HG03097 (cell line): ENCODE results near the gene MGAT5.
"Not testable (repeated sequence)": the region's sequence is repeated elsewhere in the genome, so short reads cannot be mapped to it uniquely, and the experiment has no call there.

Experiments used
- ATAC-seq: cut with Tn5 transposase; IDR thresholded peaks from one replicate; pipeline ENCODE4 v1.9.1; 2021; ENCODE audit not compliant: unreplicated experiment, low FRiP score

Gene MGAT5

DNA sequence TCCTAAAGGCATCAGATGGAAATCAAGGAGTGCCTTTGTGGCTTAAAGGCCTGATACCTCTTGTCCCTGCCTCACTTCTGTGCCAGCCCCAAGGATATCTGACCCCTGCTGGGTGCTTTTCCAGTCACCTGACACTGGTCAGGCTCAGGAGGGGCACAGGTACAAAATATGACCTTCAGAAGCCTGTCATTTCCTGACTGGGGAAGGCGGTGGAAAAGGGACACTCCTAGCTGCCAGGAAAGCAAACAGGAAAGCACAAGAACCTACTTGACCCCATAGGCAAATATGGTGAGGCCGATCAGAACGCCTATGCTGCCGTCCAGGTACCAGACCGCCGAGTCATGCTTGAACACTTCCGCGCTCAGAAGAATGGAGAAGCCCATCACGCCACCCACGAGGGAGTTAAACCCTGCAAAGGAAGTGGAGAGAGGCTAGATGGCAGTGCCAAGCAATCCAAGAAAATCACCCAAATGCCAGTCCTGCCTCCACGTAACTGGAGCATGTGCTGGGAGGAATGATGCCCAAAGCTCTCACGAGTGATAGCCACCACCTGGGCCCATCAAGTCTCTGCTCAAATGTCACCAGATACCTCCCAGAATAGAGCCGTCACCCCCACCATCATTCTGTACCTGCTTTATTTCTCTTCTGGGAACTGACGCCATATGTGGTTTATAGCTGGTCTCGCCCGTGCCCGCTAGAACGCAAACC is 204.0 kb downstream of the MGAT5 start:
- no peak for ATAC-seq

DNA sequence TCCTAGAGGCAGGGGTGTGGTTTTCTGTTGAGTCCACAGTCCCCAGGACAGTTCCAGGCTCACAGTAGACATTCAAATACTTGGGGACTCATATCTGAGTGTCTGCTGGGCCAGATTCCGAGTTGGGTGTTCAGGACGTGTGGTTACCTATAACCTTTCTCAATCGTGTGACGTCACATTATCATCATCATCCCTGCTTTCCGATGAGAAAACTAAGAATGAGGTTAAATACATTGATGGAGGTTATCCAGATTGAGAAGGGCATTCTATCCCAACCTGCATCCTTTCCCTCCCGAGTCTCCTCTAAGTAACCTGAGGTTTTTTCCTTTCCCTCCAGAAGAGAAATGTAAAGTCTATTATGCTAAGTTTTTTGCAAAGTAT is 204.6 kb downstream of the MGAT5 start:
- no peak for ATAC-seq

DNA sequence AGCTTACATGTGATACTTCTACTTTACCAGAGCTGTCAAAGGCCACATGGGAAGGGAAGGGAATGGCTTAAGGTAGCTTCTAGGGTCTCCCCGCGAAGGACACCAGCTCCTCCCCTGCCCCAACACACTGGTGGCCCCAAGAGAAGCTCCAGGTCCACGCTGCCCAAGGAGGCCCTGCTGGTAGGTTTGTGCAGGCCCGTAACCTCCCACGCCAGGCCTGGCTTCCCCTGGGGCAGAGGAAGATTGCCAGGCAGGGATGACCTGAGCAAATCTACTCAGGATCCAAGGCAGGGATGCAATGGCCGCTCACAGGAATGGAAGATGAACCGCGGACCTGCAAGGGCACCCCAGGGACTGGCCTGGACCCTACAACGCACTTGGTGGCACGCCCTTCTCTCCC is 205.1 kb downstream of the MGAT5 start:
- ATAC-seq = no peak

DNA sequence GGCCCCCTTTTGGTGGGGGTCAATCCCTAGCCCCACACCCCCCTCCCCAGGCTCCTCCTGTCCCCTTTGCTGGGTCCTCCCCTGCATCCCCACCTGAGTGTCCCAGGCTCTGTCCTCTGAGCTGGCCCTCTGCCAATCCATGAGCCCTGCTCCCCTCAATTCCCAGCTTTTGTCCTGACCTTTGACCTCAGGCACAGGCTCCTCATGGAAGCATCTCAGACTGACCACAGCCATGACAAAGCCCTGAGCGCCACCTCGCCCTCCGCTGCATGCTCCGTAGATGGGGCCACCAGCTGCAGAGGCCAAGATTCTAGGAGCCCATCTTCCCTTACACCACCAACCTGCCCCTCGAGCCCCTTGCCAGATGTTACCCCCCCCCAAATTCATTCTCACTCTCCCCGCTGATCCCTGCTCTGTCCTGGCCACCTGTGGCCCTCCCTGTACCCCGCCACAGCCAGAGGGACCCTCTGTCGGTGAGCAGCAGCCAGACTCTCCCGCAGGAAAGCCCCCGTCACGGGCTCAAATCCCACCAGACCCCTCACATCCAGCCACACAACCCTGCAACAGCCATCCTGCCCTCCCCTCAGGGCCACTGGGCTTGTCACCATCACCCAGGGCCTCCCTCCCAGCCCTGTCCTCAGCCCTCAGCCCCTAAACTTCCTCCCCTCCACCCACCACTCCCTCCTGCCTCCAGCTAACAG is 206.0 kb downstream of the MGAT5 start:
- no peak for ATAC-seq

DNA sequence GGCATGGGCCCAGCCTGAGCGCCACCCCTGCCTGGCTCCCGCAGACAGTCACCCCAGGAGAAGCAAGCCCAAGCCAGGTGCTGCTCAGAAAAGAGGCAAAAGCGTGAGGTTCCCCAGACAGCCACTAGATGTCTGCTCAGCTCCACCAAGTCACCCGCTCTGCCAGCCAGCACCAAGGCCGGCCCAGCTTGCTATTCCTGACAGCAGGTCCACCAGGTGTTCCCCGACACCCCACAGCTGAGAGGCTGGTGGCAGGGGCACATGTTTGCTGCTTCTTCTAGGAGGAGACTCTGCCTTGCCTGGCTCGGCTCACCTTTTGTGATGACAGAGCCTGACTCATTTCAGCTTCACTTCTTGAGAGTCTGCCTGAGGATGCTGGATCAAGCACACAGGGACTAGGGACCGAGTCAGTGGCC is 206.7 kb downstream of the MGAT5 start:
- no peak for ATAC-seq

DNA sequence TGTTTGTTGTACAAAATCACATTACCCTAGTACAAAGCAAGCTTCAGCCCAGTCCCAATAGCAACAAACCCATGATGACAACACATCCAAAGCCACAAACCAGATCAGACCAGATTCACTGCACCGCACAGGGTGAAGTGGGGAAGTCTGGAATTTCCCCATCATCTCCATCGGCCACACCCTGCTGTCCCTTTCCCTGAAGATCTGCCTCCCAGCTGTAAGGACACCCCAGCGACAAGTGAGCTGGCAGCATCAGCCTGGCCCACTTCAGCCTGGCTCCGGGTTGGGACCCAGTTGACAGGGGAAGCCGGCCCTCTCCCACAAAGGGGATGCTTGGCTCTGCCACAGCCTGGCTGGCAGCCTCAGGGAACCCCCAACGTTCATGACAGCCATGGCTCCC is 207.6 kb downstream of the MGAT5 start:
- no peak for ATAC-seq

DNA sequence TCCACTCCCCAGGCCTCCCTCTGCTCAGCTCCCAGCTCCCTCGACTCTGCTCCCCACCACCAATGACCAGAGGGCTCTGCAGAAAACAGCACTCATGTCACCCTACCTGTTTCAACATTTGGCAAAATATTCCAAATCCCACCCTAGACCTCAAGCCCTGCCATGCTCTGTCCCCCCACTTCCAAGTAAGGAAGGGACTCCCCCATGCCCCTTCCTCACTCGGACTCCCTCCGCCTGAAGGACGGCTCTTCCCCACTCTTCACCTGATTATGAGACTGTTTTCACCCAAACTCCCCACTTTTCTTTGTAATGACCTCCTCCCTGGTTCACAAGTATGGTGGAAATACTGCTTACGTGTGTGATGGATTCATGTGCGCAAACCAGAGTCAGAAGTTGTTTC is 208.4 kb downstream of the MGAT5 start:
- ATAC-seq = no peak

DNA sequence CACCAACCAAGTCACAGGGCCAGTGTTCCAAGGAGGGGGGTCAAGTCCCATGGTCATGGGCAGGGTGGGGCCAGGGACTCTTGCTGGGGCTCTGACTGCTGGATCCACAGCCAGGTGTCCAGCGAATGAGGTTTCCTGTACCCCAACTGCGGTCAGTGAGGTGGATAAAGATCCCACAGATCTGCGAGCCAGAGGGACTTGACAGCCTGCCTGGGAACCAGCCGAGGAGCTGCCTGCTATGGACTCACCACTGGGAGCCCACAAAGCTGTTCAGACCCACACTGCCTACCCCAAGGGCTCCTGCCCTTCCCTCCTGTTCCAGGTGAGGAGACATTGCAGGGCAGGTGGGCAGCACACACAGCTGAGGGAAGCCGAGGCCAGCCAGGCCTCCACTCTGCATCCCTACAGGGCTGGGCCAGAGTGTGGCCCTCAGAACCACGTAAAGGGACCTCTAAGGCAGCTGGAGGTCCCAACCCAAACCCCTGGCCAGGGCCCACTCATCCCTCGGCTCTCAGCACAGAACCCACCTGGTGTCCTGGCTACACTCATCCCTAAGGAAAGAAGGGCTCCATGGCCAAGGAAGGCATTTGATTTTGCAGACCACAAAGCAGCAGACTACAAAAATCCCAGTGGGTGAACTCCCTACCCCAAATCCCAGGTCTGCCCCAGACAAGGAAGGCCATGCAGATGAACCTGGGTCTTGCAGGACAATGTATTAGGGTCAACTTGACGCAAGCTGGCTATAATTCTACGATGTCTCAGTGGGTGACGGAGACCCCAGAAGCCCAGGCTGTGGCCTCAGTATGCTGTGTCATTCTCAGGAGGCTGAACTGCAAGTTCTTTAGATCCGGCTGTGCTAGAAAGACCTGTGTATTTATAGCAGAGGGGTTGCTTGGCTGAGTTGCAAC is 209.2 kb downstream of the MGAT5 start:
- ATAC-seq = no peak

DNA sequence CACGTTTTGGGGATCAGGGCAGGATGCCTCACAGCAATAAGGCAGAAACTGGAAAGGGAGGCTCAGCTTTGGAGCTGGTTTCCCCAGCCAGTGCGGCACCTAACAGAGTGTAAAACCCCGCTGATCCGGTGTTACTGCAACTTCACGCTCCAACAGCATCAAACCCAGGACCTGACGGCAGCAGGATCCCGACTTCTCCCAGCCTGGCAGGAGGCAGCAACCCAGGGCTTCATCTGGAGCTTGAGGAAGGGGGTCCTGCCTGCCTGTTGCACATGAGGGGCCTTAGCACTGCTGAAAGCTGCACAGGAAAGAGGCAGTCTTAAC is 209.8 kb downstream of the MGAT5 start:
- no peak for ATAC-seq

DNA sequence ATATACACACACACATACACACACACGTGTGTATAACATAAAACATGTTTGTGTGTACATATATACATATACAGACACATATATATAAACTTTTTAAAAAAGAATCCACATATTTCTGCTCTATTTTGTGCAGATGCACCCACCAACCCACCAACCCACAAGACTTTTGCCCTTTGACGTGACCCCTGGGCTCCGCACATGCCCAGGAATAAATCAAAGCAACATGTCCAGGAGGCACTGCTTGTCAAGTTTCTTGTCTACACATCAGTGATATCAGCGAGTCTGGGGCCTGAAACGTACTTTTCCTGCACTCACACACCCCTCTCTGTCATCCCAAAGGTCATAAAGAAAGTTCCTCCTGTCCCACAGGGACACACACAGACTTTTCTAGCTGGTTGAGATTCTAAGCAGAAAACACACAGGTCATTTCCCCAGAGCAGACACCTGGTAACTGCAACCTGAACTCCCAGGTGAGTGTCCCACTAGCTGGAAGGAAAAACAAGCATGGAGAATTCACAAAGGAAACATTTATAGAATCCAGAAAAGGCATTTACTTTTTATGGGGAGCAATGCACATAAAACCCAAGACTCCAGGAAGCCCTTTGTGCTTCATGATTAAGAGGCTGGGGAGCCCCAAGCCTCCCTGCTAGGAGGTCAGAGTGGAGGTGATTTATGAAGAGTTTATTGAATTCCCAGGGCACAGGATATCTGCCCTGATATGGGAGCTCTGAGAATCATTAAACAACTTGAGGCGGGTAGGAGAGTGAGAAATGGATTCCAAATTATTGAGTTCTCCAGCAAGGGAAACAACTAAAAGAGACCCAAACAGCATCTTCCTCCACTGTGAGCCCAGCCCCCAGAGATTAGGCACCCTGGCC is 211.6 kb downstream of the MGAT5 start:
- no peak for ATAC-seq

DNA sequence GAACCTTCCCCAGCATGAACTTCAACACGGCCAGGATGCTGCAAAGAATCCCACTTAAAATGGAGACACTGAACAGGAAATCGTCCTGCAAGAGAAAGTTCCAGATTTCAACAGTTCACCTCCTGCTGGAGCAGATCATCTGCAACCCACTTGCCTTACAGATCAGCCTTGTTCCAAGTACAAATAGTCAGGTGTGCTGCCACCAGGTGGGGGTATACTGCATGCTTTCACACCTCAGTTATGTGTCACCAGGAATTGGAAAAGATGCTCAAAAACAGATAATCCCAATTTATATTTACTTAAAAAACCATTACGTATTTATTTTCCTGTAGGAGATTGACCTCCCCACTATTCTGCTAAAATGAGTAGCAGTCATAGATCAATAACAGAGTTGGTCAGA is 212.3 kb downstream of the MGAT5 start:
- no peak for ATAC-seq

DNA sequence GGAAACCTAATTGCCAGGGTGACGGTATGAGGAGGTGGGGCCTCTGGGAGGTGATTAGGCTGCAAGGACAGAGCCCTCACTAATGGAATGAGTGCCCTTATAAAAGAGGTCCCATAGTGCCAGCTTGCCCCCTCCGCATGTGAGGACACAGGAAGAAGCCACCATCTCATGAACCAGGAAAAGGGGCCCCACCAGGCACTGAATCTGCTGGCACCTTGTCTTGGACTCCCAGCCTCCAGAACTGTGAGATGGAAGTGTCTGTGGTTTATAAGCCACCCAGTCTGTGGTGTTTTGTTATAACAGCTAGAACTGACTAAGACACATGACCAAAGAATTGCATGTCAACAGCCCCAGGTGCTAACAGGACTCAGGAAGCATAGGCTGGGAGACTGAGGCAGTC is 214.3 kb downstream of the MGAT5 start:
- ATAC-seq = no peak

DNA sequence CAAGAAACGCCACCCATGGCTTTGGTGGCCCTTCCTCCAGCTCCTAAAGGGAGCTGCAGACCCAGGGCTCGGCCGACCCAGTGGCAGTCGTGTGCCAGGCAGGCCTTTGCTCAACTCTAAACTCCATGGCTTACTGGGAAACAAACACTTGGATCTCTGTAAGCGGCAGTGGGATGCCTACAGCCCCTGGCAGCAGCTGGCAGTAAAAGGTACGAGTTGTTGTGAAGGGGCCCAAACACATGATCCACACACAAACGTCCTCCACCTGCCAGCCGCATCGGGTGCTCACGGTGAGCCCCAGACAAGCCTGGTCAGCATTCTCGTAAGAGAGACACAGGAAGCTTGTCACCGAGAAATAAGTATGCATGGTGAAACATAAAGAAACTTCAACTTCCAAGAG is 214.9 kb downstream of the MGAT5 start:
- ATAC-seq = no peak

DNA sequence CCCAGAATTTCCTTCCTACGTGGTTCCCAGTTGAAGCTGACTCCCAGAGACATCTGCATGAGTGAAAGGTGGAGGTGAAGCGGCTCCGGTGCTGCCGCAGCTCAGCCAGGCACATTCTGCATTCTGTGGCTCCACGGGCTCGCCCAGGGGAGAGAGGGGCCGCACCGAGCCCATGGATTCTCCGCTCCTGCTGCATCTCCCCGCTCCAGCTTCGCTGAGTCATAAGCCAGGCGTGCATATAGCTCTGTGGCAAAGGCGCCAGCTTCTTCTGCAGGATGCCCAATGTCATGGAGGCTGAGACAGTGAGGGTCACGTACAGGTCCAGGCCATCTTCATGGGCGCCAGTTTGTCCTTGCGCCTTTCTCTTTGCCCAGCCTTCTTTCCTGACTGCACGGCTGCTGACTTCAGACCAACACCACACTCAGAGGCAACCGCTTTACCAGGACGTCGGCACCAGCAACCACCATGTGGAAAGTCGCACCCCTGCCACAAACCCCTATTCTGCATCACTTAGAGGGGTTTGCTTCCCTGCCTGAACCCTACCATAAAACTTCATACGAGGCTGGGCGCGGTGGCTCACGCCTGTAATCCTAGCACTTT is 215.7 kb downstream of the MGAT5 start:
- no peak for ATAC-seq

DNA sequence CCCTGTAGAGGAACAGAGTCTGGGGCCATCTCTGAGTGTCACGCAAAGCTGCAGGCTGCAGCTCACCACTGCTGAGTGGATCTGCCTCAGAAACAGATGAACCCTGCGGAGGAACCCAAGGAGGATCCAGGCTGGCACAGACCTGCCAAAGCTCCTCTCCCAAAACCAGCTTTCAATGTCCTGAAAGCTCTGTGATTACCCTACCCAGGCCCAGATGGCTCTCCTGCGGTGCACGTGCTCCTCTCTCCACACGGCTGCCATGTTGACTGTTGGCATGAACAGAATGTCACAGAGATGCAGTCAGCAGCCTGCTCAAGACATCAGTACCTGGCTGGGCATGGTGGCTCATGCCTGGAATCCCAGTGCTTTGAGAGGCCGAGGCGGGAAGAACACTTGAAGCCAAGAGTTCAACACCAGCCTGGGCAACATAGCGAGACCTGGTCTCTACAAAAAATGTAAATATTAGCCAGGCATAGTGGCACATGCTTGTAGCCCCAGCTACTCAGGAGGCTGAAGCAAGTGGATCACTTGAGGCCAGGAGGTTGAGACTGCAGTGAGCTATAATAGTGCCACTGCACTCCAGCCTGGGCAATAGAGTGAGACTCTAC is 216.8 kb downstream of the MGAT5 start:
- no peak for ATAC-seq

DNA sequence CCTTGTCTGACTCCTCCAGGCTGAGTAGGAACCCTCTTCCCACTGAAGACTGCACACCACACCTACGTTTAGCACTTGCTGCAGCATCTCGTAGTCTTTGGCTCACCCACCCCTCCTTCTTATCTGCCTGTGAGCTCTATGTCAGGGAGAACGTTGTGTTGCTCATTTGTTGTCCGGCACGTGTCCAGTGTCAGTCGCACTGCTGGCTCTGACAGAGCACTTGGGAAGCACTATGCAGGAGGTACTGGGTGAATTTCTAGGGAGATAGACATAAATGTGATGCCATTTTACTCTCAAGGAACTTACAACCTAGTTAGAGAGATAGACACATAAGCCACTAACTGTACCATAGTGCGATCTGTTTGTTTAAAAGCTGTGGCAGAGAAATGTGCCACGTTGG is 223.1 kb downstream of the MGAT5 start:
- ATAC-seq = not testable (repeated sequence)

DNA sequence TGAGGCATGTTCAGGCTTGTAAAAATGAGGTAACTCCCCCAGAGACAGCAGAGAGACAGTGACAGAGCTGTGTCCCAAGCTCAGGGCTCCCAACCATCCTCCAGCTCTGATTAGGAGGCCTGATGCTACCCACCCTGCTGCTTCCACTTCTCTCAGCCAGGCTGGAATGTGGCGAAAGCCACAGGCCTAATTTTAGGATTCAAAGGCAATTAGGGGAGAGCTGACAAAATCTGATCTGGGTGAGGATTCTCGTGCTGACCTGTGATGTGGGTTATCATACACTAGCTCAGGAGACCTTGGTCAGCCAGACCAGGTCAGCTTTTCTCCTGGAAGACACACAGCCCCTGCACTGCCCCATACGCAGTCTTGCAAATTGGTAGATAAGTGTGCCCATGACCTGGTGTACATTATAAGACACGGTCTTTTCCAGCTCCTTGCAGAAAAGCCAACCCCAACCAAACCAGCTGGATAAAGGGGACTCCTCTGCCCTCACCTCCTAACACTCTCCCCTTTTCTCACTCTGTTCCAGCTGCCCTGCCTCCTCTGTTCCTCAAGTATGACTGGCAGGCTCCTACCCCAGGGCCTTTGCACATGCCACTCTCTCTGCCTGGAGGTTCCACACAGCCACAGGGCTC is 225.9 kb downstream of the MGAT5 start:
- no peak for ATAC-seq

DNA sequence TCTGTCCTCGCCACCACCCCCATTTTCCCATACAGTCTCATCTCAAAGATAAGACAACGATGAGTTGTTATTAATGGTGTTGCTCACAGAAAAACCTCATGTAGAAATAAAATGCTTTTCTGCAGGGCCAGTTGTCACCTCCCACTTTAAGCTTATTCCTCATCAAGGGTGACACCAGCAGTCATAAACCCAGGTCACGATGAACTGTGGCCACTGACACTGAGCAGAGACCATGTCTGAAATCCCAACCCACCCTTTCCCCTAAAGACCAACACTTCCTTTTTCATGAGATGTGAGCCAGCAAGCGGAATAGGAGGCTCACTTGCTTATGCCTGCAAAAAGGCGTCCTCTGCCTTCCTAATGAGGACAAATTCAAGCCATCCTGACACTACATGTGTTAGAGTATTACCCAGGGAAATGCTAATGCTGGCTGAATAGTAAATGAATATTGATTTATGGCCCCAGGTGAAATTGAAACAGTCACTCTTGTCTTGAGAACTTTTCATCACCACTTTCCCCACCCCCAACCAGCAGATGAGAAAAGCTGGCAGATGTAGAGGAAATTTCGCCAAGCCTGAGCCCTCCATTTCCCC is 228.4 kb downstream of the MGAT5 start:
- ATAC-seq = no peak

DNA sequence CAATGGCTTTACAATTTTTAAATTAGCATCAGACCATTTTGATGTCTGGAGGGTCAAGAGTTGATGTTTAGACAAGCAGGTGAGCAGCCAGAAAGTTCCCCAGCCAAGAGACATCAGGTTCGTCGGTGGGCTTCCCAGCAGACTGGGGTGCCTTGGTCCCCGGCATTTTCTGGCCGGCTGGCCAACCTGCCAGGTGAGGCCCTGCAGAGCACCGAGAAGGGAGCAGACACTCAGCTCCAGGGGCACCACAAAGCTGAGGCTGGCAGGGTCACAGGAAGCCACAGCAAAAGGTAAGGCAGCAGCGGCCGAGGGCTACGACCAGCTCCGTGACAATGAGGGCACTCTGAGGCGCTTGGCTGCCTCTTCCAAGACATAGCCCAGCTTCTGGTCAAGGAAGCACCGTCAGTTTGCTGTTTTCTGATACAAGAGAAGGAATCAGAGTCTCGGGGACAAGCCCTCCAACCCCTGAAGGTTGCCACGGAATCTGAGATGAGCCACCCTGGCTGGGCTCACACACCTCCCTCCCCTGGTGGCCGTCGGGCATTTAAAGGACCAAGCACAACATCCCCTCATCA is 229.0 kb downstream of the MGAT5 start:
- no peak for ATAC-seq
